Fibroblast of lung (primary cell): Measurements from ENCODE around the gene MTHFSD. TPM values are rescaled to one million over a fixed set of nuclear protein-coding genes. Genes with fewer than 3 reads are reported as not detected.

Source experiments
- DNase-seq, 2 donors: peaks; one replicate each; pipeline versions ENCODE4 v3.0.0 to v3.0.0-alpha.2; 2010; ENCODE audit warnings: low read depth in 2 of 2
- H2AFZ ChIP-seq: 2 replicates; pipeline ENCODE4 v1.5.1; 2012; ENCODE audit warnings: low read length, control low read depth, inconsistent platforms
- H3K27ac ChIP-seq: 2 replicates; pipeline ENCODE4 v1.5.1; 2011; ENCODE audit warnings: low read length, control low read depth; ENCODE audit not compliant: insufficient read depth
- H3K27me3 ChIP-seq: 2 replicates; pipeline ENCODE4 v1.5.1; 2011; ENCODE audit warnings: mild to moderate bottlenecking, low read length; ENCODE audit not compliant: control insufficient read depth, insufficient read depth
- H3K36me3 ChIP-seq: 2 replicates; pipeline ENCODE4 v1.5.1; 2011; ENCODE audit warnings: low read length; ENCODE audit not compliant: control insufficient read depth, insufficient read depth
- H3K4me1 ChIP-seq: 2 replicates; pipeline ENCODE4 v1.5.1; 2011; ENCODE audit warnings: low read length; ENCODE audit not compliant: control insufficient read depth, insufficient read depth; ENCODE audit errors: extremely low read depth
- H3K4me2 ChIP-seq: 2 replicates; pipeline ENCODE4 v1.5.1; 2011; ENCODE audit warnings: low read length, control low read depth; ENCODE audit not compliant: insufficient read depth; ENCODE audit errors: extremely low read depth
- H3K4me3 ChIP-seq, 4 experiments: fragments of 200-600 bp in 1 of 4; sonication (generic) in 1 of 4; replicated peaks in 1 of 4; 2 replicates each; pipeline ENCODE4 v1.5.1; 2011 to 2016; ENCODE audit warnings: low read length in 4 of 4, low read depth in 3 of 4, mild to moderate bottlenecking in 3 of 4, control low read depth in 2 of 4, inconsistent platforms in 1 of 4, mixed read lengths in 1 of 4; ENCODE audit not compliant: insufficient read depth in 1 of 4; ENCODE audit errors: control extremely low read depth in 1 of 4
- H3K79me2 ChIP-seq: 2 replicates; pipeline ENCODE4 v1.5.1; 2012; ENCODE audit warnings: mild to moderate bottlenecking, low read length, inconsistent platforms; ENCODE audit not compliant: control insufficient read depth, insufficient read depth
- H3K9ac ChIP-seq: 2 replicates; pipeline ENCODE4 v1.5.1; 2011; ENCODE audit warnings: mild to moderate bottlenecking, low read length, control low read depth; ENCODE audit not compliant: insufficient read depth
- H3K9me3 ChIP-seq: 2 replicates; pipeline ENCODE4 v1.5.1; 2012; ENCODE audit warnings: low read depth, low read length; ENCODE audit not compliant: control insufficient read depth, insufficient read depth
- H4K20me1 ChIP-seq: 2 replicates; pipeline ENCODE4 v1.5.1; 2011; ENCODE audit warnings: low read length; ENCODE audit not compliant: control insufficient read depth, insufficient read depth; ENCODE audit errors: extremely low read depth
- CTCF ChIP-seq, 2 donors: IDR thresholded peaks in 1 of 2; conservative IDR thresholded peaks in 1 of 2; 1 replicate in 1 of 2; 2 replicates in 1 of 2; pipeline ENCODE4 v1.5.1; 2011 to 2012; ENCODE audit warnings: low read length in 2 of 2, control low read depth in 1 of 2, inconsistent platforms in 1 of 2, low read depth in 1 of 2, mild to moderate bottlenecking in 1 of 2
- EZH2 ChIP-seq: IDR thresholded peaks from 2 replicates; pipeline ENCODE4 v1.5.1; 2012; ENCODE audit warnings: low read length, control low read depth, mild to moderate bottlenecking; ENCODE audit errors: missing control alignments
- polyA plus RNA-seq, 2 donors: library from polyadenylated mRNA; depleted of rRNA in 1 of 2; stranded (reverse) in 1 of 2; unstranded in 1 of 2; fragments of >200 nt; gene quantifications; 2 replicates each; pipeline ENCODE4 v1.2.1, GENCODE V29; 2011 to 2012; ENCODE audit warnings: missing spikeins in 1 of 2
- total RNA-seq: library from RNA; depleted of rRNA; stranded (reverse); fragments of >200 nt; gene quantifications from 2 replicates; pipeline ENCODE4 v1.2.1, GENCODE V29; 2014

The MTHFSD gene
- total and polyA plus RNA-seq, 2 donors (not counting 1 experiment from before 2014, with no cell fraction given) = 13.1 to 19.3 TPM

- TF ChIP-seq CTCF (conservative IDR thresholded peaks at IDR 0.05 in 1 of 2, IDR thresholded peaks at IDR 0.05 in 1 of 2; ENCODE audit: low read depth in 1 of 2, low read length in 2 of 2) = no peak
- TF ChIP-seq EZH2 = no peak
- DNase-seq = no peak
- Histone ChIP-seq H3K79me2 (peaks cover 3% of the 10 kb centered on the region), H3K4me3 (no peak overlapping the region), H4K20me1 (no peaks in the 10 kb centered on the region), H2AFZ (no peak overlapping the region), H3K4me1 (peaks cover 8% of the 10 kb centered on the region), H3K27ac (no peak overlapping the region), H3K4me2 (no peak overlapping the region), H3K9me3 (no peaks in the 10 kb centered on the region), H3K27me3 (no peaks in the 10 kb centered on the region), H3K36me3 (no peaks in the 10 kb centered on the region), H3K9ac (no peak overlapping the region)
Observed at GRCh38 chr16:86524029-86524428, 31.0 kb downstream of the MTHFSD start.

- peaks cover 9% of the 10 kb centered on the region for H3K4me1 ChIP-seq
- no peak overlapping the region for H3K27ac ChIP-seq
- H3K4me3 ChIP-seq = no peak overlapping the region
- H3K27me3 ChIP-seq = no peaks in the 10 kb centered on the region
- H3K4me2 ChIP-seq = no peak overlapping the region
- no peaks in the 10 kb centered on the region for H4K20me1 ChIP-seq
- TF ChIP-seq CTCF (conservative IDR thresholded peaks at IDR 0.05 in 1 of 2, IDR thresholded peaks at IDR 0.05 in 1 of 2; ENCODE audit: low read depth in 1 of 2, low read length in 2 of 2) = no peak
- no peak for TF ChIP-seq EZH2
- no peak for DNase-seq
- H3K79me2 ChIP-seq = peaks cover 7% of the 10 kb centered on the region
- H3K36me3 ChIP-seq = no peaks in the 10 kb centered on the region
- H3K9me3 ChIP-seq = no peaks in the 10 kb centered on the region
- H2AFZ ChIP-seq = no peak overlapping the region
- no peak overlapping the region for H3K9ac ChIP-seq
Observed at GRCh38 chr16:86523166-86523740, 31.8 kb downstream of the MTHFSD start.

GRCh38 chr16:86522634-86523033 is 32.4 kb downstream of the MTHFSD start:
- Histone ChIP-seq H3K27ac (no peak overlapping the region), H4K20me1 (no peaks in the 10 kb centered on the region), H3K9me3 (no peaks in the 10 kb centered on the region), H3K4me3 (no peak overlapping the region), H3K79me2 (peaks cover 13% of the 10 kb centered on the region), H3K27me3 (no peaks in the 10 kb centered on the region), H3K4me2 (no peak overlapping the region), H3K36me3 (peaks cover 2% of the 10 kb centered on the region), H2AFZ (no peak overlapping the region), H3K4me1 (peaks cover 14% of the 10 kb centered on the region), H3K9ac (no peak overlapping the region)
- DNase-seq = no peak
- no peak for TF ChIP-seq EZH2
- no peak for TF ChIP-seq CTCF (conservative IDR thresholded peaks at IDR 0.05 in 1 of 2, IDR thresholded peaks at IDR 0.05 in 1 of 2; ENCODE audit: low read depth in 1 of 2, low read length in 2 of 2)
